GM21825 (cell line): Measurements from ENCODE around the gene SRM.
"Not testable (repeated sequence)": the region's sequence is repeated elsewhere in the genome, so short reads cannot be mapped to it uniquely, and the experiment has no call there.

Source experiments
- ATAC-seq: cut with Tn5 transposase; IDR thresholded peaks from one replicate; pipeline ENCODE4 v1.9.1; 2021; ENCODE audit warnings: mild to moderate bottlenecking, moderate library complexity; ENCODE audit not compliant: unreplicated experiment

SRM gene

DNA sequence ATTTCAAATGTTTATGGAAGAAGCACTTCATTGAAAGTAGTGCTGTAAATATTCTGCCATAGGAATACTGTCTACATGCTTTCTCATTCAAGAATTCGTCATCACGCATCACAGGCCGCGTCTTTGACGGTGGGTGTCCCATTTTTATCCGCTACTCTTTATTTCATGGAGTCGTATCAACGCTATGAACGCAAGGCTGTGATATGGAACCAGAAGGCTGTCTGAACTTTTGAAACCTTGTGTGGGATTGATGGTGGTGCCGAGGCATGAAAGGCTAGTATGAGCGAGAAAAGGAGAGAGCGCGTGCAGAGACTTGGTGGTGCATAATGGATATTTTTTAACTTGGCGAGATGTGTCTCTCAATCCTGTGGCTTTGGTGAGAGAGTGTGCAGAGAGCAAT lies 36.6 kb downstream of the SRM start:
- ATAC-seq, result no peak

- no peak for ATAC-seq
These were observed 39.8 kb downstream of the SRM start for GRCh38 chr1:11019971-11020370.

GRCh38 chr1:11019358-11019757 lies 40.5 kb downstream of the SRM start:
- not testable (repeated sequence) for ATAC-seq

- ATAC-seq, result peak; percentile 3
These were observed 46.7 kb downstream of the SRM start for GRCh38 chr1:11013160-11013531.

DNA sequence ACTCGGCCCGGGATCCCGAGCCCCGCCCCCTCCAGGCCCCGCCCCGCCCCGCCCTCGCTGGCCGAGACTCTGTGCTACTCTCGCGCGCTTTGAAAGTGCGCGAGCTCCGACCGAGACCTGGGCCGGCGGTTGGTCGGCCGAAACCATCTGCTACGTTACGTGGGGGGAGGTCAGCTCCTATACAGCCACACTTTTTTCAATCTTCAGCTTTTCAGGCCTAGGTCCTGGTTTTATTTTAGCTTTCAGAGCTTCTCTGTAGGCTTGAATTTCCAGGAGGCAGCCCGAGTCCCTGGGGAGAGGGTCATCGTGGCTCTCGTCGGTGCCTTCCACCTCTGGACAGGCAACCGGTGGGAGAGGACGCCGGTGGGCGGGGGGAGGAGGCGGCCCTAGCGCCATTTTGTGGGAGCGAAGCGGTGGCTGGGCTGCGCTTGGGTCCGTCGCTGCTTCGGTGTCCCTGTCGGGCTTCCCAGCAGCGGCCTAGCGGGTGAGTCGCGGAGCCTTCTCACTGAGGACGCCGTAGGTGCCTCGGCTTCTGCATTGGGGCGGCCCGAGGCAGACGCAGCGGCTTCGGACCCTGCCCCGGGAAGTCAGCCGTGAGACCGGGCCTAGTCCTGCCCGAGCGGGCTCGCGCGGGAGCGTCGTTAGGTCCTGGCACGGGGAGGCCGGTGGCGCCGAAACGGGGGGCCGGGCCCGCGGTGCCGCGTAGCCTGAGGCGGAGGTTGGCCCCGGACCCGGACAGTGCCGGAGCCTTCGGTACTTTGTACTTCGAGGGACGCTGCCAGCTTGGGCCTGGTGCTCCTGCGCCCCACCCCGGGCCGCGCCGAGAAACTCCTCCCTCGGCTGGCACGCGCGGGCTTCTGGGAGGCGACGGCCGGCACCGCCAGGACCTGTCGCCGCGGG lies 47.3 kb downstream of the SRM start, which contains the start of gene TARDBP:
Gene TARDBP (plus strand): TSS at position 395 of the 900 bp plus-strand sequence. CDS start 1,074 bp downstream, outside the sequence.
- ATAC-seq, result peak; percentile 82
